ENCODE data around the gene ZBP1.

The ZBP1 gene

DNA sequence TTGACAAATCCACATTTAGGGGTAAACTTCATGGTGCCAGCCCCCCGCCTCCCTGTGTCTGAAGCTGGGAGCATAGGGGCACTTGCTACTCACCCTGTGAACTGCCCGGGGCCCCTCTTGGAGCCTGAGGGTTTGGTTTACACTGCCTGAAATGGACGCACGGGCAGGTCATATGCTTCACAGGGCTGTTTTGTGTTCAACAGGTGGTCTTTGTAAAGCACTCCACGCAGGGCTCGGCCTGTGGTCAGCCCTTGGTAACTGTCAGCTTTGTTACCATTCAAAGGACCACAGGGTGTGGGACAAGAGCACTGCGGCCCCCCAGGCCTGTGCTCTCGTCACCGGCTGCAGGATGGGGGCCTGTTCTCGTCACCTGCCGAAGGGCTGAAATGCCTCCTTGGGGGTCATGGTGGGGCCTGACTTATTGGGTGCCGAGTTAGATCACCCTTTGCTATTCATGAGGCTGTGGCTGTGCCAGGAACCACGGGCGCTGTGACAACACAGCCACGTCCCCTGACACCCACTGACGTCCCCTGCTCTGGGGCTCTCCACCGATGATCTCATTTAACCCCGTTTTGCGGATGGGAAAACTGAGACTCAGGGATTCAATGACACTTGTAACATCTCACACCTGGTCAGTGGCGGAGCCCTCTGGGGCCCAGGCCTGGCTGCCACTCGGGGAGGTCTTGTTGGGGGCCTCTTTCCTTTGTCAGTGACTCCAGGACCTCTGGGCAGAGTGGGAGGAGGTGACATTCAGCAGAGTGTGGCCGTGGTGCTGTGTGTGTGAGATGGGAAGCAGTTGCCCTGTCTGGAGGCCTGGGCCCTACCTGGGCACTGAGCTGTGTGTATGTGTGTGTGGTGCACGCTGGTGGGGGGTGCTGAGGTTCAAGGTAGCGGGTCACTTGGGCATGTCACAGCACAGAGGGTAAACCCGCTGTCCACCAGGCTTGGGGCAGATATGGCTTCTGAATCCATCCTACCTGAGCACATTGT is 24.9 kb downstream of the ZBP1 start:
- no peak overlapping the region for H3K27ac ChIP-seq
- no peak overlapping the region for H3K4me3 ChIP-seq
- TF ChIP-seq, protein P1, sequence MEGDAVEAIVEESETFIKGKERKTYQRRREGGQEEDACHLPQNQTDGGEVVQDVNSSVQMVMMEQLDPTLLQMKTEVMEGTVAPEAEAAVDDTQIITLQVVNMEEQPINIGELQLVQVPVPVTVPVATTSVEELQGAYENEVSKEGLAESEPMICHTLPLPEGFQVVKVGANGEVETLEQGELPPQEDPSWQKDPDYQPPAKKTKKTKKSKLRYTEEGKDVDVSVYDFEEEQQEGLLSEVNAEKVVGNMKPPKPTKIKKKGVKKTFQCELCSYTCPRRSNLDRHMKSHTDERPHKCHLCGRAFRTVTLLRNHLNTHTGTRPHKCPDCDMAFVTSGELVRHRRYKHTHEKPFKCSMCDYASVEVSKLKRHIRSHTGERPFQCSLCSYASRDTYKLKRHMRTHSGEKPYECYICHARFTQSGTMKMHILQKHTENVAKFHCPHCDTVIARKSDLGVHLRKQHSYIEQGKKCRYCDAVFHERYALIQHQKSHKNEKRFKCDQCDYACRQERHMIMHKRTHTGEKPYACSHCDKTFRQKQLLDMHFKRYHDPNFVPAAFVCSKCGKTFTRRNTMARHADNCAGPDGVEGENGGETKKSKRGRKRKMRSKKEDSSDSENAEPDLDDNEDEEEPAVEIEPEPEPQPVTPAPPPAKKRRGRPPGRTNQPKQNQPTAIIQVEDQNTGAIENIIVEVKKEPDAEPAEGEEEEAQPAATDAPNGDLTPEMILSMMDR (IDR thresholded peaks at IDR 0.05), result no peak
- no peak for DNase-seq (ENCODE audit: low spot score)

DNA sequence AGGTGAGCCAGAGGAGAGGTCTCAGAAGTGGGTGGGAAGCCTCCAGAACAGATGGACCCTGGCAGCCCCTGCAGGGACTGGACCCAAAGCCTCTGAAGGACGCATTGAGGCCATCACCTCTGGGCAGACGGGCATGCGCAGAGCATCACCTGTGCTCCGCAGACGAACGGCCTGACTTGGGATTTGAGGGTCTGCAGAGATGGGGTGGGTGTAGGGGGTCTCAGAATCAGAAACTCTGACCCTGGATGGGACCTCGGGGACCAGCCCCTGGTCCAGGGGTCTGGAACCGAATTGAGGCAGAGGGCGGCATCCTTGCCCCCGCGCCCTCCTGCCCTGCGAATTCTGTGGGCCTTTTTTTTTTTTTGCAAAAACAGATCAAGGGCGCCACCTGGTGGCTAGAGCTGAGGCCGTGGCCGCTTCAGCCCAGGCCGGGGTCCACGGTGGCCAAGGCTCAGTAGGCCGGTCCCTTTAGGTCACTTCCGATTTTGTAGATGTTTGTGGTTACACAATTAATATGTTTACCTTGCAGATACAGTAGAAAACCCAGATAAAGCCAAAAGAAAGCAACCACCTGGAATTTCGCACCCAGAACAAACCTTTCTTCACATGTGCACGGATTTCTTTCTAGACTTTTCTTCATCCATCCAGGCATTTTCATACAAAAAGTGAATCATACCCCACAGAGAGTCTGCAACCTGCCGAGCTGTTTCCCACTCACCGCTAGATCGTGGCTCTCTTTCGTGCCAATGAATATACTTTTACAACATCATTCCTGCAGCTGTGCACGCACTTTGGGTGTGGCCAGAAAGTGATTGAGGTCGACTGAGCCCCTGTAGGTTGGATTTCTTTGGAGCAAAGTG is 25.9 kb downstream of the ZBP1 start:
- Histone ChIP-seq H3K4me3 (no peak overlapping the region), H3K27ac (no peak overlapping the region)
- no peak for DNase-seq (ENCODE audit: low spot score)
- TF ChIP-seq, protein P1 (IDR thresholded peaks at IDR 0.05), result peak; percentile 89

DNA sequence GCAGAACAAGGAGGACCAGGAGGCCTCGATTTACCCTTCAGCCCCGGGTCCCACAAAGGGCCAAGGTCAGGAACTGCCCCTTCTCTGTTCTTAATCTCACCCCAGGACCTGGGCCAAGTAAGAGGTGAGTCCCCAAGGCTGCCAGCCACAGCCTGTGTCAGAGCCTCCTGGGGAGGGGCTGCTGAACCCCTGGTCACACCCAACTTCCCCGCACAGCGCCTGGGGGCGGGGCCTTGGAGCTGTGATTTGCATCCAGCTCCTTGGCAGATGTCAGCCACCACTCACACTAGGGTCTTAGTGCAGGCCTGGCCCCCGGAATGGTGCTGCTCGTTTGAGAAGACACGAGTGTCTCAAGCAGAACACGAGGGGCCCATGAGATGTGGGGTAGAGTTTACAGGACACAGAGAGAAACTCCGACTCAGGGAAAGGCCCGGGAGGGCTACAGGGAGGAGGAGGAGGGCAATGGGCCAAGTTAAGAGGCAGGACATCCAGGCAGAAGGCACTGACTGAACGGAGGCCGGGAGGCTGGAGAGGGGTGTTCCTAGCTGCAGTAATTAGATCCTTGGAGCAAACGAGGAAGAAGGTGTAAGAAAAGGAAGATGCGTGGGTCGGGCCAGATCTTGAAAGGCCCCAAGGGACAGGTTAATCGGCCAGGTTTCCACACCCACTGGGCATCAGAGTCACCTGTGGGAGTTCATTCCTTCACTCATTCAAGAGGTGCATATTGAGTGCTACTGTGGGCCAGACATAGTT is 26.9 kb downstream of the ZBP1 start:
- TF ChIP-seq, protein P1 (IDR thresholded peaks at IDR 0.05), result no peak
- H3K4me3 ChIP-seq, result no peak overlapping the region
- no peak overlapping the region for H3K27ac ChIP-seq
- no peak for DNase-seq (ENCODE audit: low spot score)

DNA sequence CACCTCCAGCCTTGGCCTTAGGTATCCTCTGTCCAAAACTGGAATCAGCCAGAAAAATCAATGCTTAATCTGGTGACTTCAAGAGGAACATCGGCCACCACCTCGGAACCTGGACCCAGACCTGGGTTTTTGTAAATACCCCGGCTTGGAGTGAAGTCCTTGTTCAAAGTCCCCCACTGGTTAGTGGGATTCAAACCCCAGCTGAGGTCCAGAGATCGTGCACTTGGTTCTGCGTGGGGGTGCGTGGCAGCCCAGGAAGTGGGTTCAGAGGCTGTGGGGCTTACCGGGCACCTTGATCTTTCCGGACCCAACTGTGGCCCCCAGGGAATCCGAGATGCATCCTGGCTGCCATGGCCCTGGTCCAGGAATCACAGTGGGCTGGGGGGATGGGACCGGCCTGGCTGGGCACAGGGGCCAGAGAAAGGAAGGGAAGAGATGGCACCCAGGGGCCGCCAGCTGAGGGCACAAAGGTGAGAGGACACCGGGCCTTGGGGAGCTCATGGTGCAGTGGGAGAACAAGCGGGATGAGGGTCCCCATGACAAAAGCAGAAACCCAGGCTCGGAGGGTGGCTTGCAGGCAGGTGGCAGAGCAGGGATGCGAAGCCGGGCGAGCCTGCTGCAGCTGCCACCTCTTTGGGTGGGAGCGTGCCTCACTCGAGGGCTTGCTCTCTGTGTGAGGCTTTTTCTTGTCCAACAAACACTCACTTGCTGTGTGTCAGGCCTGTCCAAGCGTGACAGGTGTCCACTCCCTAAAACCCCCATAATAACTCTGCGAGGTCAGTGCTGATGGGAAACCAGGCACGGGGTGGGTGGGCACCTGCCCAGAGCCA is 27.7 kb downstream of the ZBP1 start:
- no peak overlapping the region for H3K4me3 ChIP-seq
- TF ChIP-seq, protein P1 (IDR thresholded peaks at IDR 0.05), result no peak
- no peak for DNase-seq (ENCODE audit: low spot score)
- no peak overlapping the region for H3K27ac ChIP-seq

DNA sequence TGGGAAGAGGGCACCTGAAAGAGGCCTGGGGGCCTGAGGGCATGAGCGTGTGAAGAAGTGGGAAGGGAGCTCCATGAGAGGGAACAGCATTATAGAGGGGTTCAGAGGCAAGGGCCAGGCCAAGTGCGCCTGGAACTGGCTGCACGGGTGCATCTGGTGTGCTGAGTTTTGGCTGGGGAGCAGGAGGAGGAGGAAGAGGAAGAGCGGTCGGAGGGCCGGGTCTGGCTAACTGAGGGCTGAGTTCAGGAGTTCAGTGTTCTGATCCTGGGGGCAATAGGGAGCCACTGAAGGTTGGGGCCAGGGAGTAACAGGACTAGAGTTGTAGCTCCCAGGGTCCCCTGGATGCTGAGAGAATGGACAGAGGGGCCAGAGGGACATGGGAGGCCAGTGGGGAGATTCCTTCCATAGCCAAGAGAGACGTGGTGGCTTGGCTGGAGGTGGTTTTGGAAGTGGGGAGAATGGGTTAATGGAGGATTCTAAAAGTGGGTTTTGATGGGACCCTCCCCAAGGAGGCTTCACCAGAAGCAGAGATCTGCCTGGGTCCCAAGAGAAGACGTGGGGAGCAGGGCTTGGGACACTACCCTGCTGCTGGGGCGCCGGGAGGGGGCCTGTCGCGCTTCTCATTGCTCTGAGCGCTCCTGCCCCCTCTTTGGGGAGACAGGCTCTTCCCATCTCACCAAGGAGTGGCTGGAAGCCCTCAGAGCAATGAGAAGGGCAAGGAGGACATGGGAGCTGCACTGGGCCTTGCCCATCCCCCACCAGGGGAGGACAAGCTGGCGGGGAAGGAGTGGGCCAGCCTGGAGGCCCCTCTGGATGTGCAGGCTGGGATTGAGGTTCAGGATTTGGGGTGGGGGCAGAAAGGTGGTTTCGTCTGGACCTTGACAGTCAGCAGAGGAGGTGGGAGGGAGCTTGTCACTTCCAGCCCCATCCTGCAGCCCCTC is 28.7 kb downstream of the ZBP1 start:
- TF ChIP-seq, protein P1 (IDR thresholded peaks at IDR 0.05), result no peak
- no peak for DNase-seq (ENCODE audit: low spot score)
- H3K4me3 ChIP-seq, result no peak overlapping the region
- H3K27ac ChIP-seq, result no peak overlapping the region

Data from coronary artery (tissue), 2 donors.